Measurements from ENCODE around the gene PDE11A.

PDE11A gene

DNA sequence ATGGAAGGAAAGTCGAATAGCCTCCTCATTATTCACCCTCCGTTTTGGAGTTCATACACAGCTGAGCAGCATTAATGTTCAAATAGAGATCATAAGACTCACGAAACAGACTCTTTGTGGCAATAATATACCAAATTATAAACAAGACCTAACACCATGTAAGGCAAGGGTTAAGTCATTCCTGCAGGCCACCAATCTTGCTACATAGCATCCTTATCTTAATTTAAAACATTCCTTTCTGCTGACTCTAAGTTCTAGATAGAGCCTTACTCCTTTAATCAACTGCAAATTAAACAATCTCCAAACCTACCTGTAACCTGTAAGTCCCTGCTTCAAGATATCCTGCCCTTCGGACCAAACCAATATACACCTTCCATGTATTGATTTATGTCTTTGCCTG is 178.0 kb downstream of the PDE11A start:
- DNase-seq (ENCODE audit: low read depth): no peak
- H3K4me3 ChIP-seq (ENCODE audit: low read depth, low read length): no peak overlapping the region

- H3K4me3 ChIP-seq (ENCODE audit: low read depth, low read length): no peak overlapping the region
These were observed 178.7 kb downstream of the PDE11A start for GRCh38 chr2:177893880-177894279.

GRCh38 chr2:177891533-177891932 is 181.0 kb downstream of the PDE11A start:
- H3K4me3 ChIP-seq (ENCODE audit: low read depth, low read length): no peak overlapping the region
- DNase-seq (ENCODE audit: low read depth): no peak

More at GRCh38 chr2:177893880-177894279, 178.7 kb downstream of the PDE11A start:
- DNase-seq (ENCODE audit: low read depth): no peak

- H3K4me3 ChIP-seq (ENCODE audit: low read depth, low read length): no peak overlapping the region
- DNase-seq (ENCODE audit: low read depth): no peak
These were observed 182.6 kb downstream of the PDE11A start for GRCh38 chr2:177889818-177890460.

GRCh38 chr2:177888581-177888980 is 184.0 kb downstream of the PDE11A start:
- no peak overlapping the region for H3K4me3 ChIP-seq (ENCODE audit: low read depth, low read length)
- no peak for DNase-seq (ENCODE audit: low read depth)

GRCh38 chr2:177887722-177888121 is 184.9 kb downstream of the PDE11A start:
- no peak for DNase-seq (ENCODE audit: low read depth)
- H3K4me3 ChIP-seq (ENCODE audit: low read depth, low read length): no peak overlapping the region

GRCh38 chr2:177886824-177887223 is 185.8 kb downstream of the PDE11A start:
- no peak overlapping the region for H3K4me3 ChIP-seq (ENCODE audit: low read depth, low read length)
- no peak for DNase-seq (ENCODE audit: low read depth)

DNA sequence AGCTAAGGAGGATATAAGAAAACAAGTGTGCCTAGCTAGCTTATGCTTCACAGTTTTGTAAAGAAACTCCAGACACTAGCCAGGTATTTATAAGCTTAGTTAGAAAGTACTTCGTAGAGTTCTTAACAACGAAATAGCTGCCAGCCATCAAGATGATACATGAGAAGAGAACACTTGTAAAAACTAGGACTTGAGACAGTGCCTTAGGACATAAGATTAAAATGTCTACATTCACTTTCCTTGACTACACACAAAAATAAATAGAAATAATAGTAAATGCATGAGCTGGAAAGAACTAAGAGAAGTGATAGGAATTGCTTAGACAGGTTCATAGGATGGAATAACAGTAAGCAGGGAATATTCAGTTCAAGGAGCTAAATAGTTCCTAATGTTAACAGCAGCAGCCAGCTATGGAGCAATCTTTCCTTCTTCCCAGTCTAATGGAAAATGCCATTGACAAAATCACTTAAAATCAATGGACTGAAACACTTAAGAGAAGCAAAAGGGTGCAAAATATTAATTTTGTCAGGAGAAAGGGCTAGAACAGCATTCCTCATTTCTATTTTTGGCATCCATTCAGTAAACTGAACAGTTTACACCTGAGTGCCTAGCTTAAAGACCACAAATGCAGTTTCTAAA is 186.6 kb downstream of the PDE11A start:
- no peak for DNase-seq (ENCODE audit: low read depth)
- no peak overlapping the region for H3K4me3 ChIP-seq (ENCODE audit: low read depth, low read length)

DNA sequence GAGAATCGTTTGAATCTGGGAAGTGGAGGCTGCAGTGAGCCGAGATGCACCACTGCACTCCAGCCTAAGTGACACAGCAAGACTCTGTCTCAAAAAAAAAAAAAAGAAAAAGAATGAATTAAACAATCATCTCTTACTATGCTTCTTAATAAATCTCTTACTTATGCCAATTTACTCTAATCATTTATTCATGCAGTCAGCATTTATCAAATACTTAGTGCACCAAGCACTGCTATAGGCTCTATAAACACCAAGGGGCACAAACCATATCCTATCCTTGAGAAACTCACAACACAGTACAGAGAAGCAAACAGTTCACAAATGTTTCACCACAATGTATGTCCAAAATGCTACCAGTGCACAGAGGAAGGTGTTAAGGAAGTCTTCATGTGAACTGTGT is 189.4 kb downstream of the PDE11A start:
- no peak overlapping the region for H3K4me3 ChIP-seq (ENCODE audit: low read depth, low read length)
- DNase-seq (ENCODE audit: low read depth): no peak

GRCh38 chr2:177882501-177882900 is 190.1 kb downstream of the PDE11A start:
- no peak for DNase-seq (ENCODE audit: low read depth)

GRCh38 chr2:177881921-177882320 is 190.7 kb downstream of the PDE11A start:
- DNase-seq (ENCODE audit: low read depth): no peak
- H3K4me3 ChIP-seq (ENCODE audit: low read depth, low read length): no peak overlapping the region

More at GRCh38 chr2:177882501-177882900, 190.1 kb downstream of the PDE11A start:
- no peak overlapping the region for H3K4me3 ChIP-seq (ENCODE audit: low read depth, low read length)

DNA sequence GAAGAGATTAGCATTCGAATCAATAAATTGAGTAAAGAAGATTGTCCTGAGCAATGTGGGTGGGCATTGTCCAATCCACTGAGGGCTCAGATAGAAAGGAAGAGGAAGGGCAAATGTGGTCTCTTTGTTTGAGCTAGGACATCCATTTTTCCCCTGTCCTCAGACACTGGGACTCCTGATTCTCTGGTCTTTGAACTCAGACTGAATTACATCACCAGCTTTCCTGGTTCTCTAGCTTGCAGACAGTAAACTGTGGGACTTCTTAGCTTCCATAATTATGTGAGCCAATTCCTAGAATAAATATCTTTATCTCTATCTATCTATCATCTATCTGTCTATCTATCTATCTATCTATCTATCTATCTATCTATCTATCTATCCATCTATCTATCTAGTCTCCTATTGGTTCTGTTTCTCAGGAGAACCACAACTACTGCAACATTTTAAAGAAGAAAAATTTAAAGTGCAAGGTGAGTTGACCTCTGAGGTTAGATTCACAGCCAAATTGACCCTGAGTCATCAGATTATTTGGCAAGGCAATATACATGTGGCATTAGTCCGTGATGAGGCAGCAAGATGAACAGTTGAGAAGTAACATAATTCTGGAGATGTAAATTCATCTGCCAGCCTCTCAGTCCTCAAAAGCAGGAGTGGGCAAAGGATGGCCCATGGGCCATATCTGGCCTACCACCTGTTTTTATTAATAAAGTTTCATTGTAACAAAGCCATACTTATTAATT is 191.4 kb downstream of the PDE11A start:
- DNase-seq (ENCODE audit: low read depth): no peak
- no peak overlapping the region for H3K4me3 ChIP-seq (ENCODE audit: low read depth, low read length)

DNA sequence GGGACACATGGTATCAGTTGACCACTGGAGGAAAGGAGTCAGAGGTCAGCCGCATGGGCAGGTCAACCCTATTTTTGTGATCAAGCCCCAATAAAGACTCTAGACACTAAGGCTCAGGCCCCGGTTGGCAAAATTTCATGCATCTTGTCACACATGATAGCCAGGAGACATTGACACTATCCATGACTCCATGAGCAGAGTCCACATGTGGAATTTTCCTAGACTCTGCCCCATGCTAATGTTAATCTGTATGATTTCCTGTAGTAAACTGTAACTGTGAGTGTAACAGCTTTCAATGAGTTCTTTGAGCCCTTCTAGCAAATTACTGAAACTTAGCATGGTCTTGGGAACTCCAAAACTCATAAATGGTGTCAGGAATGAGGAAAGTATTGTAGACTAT is 192.3 kb downstream of the PDE11A start:
- H3K4me3 ChIP-seq (ENCODE audit: low read depth, low read length): no peak overlapping the region
- no peak for DNase-seq (ENCODE audit: low read depth)

DNA sequence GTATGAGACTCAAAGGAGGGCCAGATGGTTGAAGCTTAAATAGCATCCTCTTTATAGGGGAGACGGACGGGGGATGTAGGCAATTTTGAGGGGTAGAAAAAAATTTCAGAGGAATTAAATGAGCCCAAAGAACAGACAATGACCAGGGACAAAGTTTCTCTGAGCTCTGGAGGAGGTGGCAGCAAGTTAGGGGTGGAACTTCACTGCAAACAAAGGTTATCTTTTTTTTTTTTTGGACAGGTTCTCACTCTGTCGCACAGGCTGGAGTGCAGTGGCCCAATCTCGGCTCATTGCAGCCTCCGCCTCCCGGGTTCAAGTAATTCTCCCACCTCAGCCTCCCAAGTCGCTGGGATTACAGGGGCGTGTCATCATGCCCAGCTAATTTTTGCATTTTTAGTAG is 195.6 kb downstream of the PDE11A start:
- DNase-seq (ENCODE audit: low read depth): no peak
- no peak overlapping the region for H3K4me3 ChIP-seq (ENCODE audit: low read depth, low read length)

DNA sequence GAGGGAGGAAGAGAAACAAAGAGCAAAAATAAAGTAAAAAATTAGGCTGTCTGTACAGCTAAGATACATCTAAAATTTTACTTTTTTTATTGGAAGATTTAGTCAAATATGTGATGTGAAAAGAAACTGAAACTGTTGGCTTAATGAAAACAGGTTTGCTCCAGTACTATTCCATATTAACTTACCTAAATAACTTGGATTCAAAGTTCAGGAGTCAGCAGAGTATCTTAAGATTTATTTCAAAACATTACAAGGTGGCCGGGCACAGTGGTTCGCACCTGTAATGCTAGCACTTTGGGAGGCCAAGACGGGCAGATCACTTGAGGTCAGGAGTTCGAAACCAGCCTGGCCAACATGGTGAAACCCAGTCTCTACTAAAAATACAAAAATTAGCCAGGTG is 197.9 kb downstream of the PDE11A start:
- no peak overlapping the region for H3K4me3 ChIP-seq (ENCODE audit: low read depth, low read length)
- DNase-seq (ENCODE audit: low read depth): no peak

DNA sequence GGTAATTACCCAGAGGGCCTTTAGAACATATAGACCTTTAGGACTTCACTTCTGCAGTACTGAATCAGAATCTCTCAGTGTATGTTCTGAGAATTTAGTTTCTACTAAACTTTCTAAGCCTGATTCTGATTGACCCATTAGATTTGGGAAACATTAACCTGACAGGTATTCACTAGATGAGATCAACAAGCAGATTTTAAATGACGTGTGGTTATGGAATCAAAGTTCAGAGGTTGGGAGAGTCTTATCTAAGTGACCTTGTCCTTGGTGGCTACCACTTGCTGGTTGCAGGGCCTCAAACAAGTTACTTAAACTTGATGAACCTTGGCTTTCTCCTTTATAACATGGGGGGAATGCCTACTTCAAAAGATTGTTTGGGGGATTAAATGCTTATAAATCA is 198.7 kb downstream of the PDE11A start:
- no peak overlapping the region for H3K4me3 ChIP-seq (ENCODE audit: low read depth, low read length)
- no peak for DNase-seq (ENCODE audit: low read depth)

GRCh38 chr2:177872286-177872685 is 200.3 kb downstream of the PDE11A start:
- no peak overlapping the region for H3K4me3 ChIP-seq (ENCODE audit: low read depth, low read length)
- no peak for DNase-seq (ENCODE audit: low read depth)

- DNase-seq (ENCODE audit: low read depth): no peak
- H3K4me3 ChIP-seq (ENCODE audit: low read depth, low read length): no peak overlapping the region
These were observed 202.7 kb downstream of the PDE11A start for GRCh38 chr2:177869912-177870311.

DNA sequence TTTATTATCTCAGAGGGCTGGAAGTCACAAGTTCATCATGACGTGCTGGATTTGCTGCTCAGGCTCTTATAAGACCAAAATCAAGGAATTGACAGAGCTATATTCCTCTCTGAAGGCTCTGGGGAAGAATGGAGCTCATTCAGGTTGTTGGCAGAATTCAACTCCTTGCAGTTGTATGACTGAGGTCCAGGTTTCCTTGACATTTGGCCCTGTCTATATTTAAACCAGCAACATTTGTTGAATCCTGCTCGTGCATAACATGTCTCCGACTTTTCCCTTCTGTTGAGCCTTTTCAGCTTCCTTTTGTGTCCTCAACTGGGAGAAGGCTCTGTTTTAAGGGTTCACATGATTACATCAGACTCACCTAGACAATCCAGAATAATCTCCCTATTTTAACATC is 203.4 kb downstream of the PDE11A start:
- DNase-seq (ENCODE audit: low read depth): no peak
- no peak overlapping the region for H3K4me3 ChIP-seq (ENCODE audit: low read depth, low read length)

- no peak for DNase-seq (ENCODE audit: low read depth)
These were observed 203.8 kb downstream of the PDE11A start for GRCh38 chr2:177868806-177869205.

GRCh38 chr2:177857538-177857937 is 215.0 kb downstream of the PDE11A start:
- no peak for DNase-seq (ENCODE audit: low read depth)
- no peak overlapping the region for H3K4me3 ChIP-seq (ENCODE audit: low read depth, low read length)

More at GRCh38 chr2:177868806-177869205, 203.8 kb downstream of the PDE11A start:
- no peak overlapping the region for H3K4me3 ChIP-seq (ENCODE audit: low read depth, low read length)

All from skeletal muscle cell (primary cell).